ENCODE results near the gene GALR2.

GALR2 gene

DNA sequence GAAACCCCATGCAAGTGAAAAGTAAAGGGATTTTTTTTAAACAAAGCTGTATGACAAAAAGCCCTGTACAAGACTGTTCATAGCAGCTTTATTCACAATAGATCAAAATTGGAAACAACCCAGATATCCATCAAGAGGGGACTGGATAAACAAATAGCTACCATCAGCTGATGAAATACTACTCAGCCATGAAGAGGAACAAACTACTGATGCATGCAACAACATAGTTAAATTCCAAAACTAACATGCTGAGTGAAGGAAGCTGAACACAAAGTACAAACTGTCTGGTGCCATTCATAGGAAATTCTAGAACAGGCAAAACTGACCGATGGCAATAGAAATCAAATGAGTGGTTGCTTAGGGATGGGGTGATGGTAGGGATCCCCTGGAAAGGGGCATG lies 51.3 kb downstream of the GALR2 start:
- no peak overlapping the region for H3K4me3 ChIP-seq (ENCODE audit: low read depth, low read length)
- TF ChIP-seq, protein P1, sequence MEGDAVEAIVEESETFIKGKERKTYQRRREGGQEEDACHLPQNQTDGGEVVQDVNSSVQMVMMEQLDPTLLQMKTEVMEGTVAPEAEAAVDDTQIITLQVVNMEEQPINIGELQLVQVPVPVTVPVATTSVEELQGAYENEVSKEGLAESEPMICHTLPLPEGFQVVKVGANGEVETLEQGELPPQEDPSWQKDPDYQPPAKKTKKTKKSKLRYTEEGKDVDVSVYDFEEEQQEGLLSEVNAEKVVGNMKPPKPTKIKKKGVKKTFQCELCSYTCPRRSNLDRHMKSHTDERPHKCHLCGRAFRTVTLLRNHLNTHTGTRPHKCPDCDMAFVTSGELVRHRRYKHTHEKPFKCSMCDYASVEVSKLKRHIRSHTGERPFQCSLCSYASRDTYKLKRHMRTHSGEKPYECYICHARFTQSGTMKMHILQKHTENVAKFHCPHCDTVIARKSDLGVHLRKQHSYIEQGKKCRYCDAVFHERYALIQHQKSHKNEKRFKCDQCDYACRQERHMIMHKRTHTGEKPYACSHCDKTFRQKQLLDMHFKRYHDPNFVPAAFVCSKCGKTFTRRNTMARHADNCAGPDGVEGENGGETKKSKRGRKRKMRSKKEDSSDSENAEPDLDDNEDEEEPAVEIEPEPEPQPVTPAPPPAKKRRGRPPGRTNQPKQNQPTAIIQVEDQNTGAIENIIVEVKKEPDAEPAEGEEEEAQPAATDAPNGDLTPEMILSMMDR (IDR thresholded peaks at IDR 0.05; ENCODE audit: low read depth, low read length) = no peak
- no peak for TF ChIP-seq POLR2A (IDR thresholded peaks at IDR 0.05; ENCODE audit: extremely low read depth, insufficient read length)
- no peak for TF ChIP-seq MYC (IDR thresholded peaks at IDR 0.05; ENCODE audit: low read depth, low read length)
- TF ChIP-seq, protein P2, sequence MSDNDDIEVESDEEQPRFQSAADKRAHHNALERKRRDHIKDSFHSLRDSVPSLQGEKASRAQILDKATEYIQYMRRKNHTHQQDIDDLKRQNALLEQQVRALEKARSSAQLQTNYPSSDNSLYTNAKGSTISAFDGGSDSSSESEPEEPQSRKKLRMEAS (IDR thresholded peaks at IDR 0.05; ENCODE audit: low read depth, low read length) = no peak
- no peak for DNase-seq (ENCODE audit: low read depth)
